WI38 (cell line): ENCODE data around the gene MUC12.

Source experiments
- H3K4me3 ChIP-seq: 2 replicates; pipeline ENCODE4 v1.5.1; 2011; ENCODE audit warnings: low read depth, mild to moderate bottlenecking, control low read depth, low read length
- TF ChIP-seq, protein P1 (sequence below): IDR thresholded peaks from 2 replicates; pipeline ENCODE4 v1.5.1; 2012; ENCODE audit warnings: low read depth, mild to moderate bottlenecking, control low read depth, low read length

Gene MUC12

GRCh38 chr7:101012931-101013330, 43.6 kb downstream of the MUC12 start:
- no peak overlapping the region for H3K4me3 ChIP-seq
- TF ChIP-seq, protein P1, sequence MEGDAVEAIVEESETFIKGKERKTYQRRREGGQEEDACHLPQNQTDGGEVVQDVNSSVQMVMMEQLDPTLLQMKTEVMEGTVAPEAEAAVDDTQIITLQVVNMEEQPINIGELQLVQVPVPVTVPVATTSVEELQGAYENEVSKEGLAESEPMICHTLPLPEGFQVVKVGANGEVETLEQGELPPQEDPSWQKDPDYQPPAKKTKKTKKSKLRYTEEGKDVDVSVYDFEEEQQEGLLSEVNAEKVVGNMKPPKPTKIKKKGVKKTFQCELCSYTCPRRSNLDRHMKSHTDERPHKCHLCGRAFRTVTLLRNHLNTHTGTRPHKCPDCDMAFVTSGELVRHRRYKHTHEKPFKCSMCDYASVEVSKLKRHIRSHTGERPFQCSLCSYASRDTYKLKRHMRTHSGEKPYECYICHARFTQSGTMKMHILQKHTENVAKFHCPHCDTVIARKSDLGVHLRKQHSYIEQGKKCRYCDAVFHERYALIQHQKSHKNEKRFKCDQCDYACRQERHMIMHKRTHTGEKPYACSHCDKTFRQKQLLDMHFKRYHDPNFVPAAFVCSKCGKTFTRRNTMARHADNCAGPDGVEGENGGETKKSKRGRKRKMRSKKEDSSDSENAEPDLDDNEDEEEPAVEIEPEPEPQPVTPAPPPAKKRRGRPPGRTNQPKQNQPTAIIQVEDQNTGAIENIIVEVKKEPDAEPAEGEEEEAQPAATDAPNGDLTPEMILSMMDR: no peak

DNA sequence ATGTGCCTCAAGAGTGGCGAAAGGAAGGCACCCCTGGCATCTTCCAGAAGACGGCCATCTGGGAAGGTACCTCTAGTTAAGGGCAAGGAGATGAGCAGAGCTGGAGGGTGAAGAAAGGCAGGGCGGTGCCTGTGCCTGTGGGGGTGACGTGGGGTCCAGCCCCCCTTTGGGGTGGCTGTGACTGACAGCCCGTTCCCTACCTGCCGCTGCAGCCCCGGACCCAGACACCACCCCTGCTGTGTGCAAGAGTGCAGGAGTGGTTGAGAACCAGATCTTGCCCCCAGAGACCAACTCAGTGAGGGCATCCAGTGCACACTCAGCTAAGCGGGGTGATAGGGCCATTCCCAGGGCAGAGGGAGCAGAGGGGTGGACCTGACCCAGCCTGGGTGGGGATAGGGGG, 46.3 kb downstream of the MUC12 start:
- TF ChIP-seq, protein P1: no peak
- no peak overlapping the region for H3K4me3 ChIP-seq

- TF ChIP-seq, protein P1: no peak
- H3K4me3 ChIP-seq: peak overlapping the region; percentile 72
These were observed 47.9 kb downstream of the MUC12 start for GRCh38 chr7:101017064-101017777.

DNA sequence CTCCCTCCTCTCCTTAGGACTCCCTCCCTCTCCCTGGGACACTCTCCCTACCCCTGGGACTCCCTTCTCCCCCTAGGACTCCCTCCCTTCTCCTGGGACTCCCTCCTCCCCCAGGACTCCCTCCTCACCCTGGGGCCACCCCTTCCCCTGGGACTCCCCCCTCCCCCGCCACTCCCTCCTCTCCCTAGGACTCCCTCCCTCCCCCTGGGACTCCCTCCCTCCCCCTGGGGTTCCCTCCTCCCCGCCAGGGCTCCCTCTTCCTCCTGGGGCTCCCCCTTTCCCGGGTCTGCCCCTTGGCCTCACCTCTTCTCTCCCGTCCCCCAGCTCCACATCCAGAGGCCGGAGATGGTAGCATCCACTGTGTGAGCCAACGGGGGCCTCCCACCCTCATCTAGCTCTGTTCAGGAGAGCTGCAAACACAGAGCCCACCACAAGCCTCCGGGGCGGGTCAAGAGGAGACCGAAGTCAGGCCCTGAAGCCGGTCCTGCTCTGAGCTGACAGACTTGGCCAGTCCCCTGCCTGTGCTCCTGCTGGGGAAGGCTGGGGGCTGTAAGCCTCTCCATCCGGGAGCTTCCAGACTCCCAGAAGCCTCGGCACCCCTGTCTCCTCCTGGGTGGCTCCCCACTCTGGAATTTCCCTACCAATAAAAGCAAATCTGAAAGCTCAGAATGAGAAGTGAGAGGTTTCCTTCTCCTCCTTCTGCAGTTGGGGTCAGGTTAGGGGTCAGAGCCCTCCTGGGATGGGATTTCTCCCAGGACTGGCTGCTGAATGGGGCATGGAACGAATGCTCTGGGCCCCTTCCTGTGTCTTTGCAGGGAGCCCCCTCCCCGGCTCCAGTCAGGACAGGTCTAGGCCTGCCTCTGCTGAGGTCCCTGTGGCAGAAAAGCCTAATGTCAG, 49.2 kb downstream of the MUC12 start:
- H3K4me3 ChIP-seq: no peak overlapping the region
- TF ChIP-seq, protein P1: no peak

GRCh38 chr7:101020444-101020843, 51.1 kb downstream of the MUC12 start:
- TF ChIP-seq, protein P1: no peak
- no peak overlapping the region for H3K4me3 ChIP-seq

GRCh38 chr7:101021703-101022102, 52.3 kb downstream of the MUC12 start:
- no peak overlapping the region for H3K4me3 ChIP-seq
- TF ChIP-seq, protein P1: no peak

DNA sequence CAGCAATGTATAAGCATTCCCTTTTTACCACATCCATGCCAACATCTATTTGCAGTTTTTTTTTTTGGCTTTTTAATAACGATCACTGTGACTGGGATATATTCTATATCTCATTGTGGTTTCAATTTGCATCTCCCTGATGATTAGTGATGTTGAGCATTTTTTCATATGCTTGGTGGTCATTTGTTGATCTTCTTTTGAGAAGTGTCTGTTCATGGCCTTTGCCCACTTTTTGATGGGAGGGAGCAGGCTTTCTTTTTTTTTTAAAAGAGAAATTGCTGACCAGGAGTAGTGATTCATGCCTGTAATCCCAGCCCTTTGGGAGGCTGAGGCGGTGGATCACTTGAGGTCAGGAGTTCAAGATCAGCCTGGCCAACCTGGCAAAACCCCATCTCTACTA, 54.5 kb downstream of the MUC12 start:
- no peak overlapping the region for H3K4me3 ChIP-seq
- TF ChIP-seq, protein P1: no peak
